ENCODE results near the gene ADGRG3. TPM values are rescaled to one million over a fixed set of nuclear protein-coding genes. Genes with fewer than 3 reads are reported as not detected.

Gene ADGRG3
- total and polyA plus RNA-seq, 2 donors (not counting 1 experiment from before 2014, with no cell fraction given): not detected

DNA sequence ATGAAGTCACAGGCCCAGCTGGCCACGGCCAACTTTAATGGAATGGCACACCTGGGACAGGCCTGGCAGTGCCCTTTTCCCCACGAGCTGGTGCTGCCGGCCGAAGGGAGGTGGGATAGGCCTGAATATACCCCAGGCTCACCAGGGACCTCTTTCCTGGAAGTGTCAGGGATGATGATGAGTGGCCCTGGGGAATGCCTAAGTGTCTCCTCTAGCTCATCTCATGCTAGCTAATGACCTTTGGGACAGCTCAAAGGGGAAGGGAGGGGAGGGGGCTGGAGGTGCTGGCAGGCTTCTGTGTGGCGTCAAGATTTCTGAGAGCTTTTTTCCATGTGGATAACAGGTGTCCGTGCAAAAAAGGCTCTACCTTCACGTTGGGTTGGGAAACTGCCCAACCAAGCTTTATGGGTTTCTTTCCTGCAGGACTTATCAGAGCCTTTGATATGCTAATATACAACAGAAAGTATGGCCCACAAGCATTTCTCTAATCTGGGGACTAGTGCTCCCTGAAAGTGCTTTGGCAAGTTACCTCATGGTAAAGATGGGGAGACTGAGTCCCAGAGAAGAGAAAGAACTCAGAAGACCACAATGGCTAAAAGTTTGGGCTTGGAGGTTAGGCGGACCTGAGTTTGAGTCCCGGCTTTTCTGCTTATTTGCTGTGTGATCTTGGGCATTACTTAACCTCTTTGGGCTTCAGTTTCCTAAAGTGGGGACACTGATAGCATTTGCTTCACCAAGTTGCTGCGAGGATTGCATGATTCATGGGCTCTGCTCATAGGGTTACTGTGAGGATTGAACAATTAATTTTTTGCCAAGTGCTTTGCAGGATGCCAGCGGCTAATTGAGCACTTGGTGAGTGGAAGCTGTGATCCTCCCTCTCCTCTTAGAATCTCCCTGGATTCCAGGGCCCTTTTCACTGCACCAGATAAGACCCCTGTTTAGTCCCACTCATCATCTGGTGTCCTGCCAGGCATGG is 25.7 kb upstream of the ADGRG3 start:
- Histone ChIP-seq H3K27ac (ENCODE audit: low read length in 2 of 2) (no peak overlapping the region), H4K20me1 (ENCODE audit: control insufficient read depth, insufficient read depth, low read length, poor library complexity, severe bottlenecking) (no peaks in the 10 kb centered on the region), H2AFZ (ENCODE audit: insufficient read depth, low read depth, low read length, poor library complexity, severe bottlenecking) (no peak overlapping the region), H3K4me1 (ENCODE audit: control insufficient read depth in 2 of 2, insufficient read depth in 2 of 2, low read length in 2 of 2) (peaks cover 9 to 14% of the 10 kb centered on the region in 2 donors), H3K9me3 (ENCODE audit: control extremely low read depth in 1 of 3, control insufficient read depth in 2 of 3, insufficient read depth in 1 of 3, low read length in 2 of 3) (peaks cover 0 to 14% (median 0%) of the 10 kb centered on the region in 3 donors), H3K4me2 (replicated peaks; ENCODE audit: low read depth, low read length, poor library complexity, severe bottlenecking) (no peak overlapping the region), H3K9ac (ENCODE audit: low read length) (no peak overlapping the region), H3K79me2 (ENCODE audit: control insufficient read depth, insufficient read depth, low read length) (no peaks in the 10 kb centered on the region), H3K4me3 (ENCODE audit: control extremely low read depth in 1 of 5, extremely low read depth in 1 of 5, insufficient read depth in 1 of 5, low read depth in 2 of 5, low read length in 4 of 5) (no peak overlapping the region), H3K36me3 (replicated peaks in 1 of 2; ENCODE audit: control extremely low read depth in 1 of 2, control insufficient read depth in 1 of 2, extremely low read depth in 1 of 2, insufficient read depth in 2 of 2, low read length in 1 of 2) (no peaks in the 10 kb centered on the region), H3K27me3 (replicated peaks in 1 of 4; ENCODE audit: control extremely low read depth in 1 of 4, control insufficient read depth in 3 of 4, insufficient read depth in 4 of 4, low read length in 3 of 4) (peaks cover 0 to 9% (median 0%) of the 10 kb centered on the region in 4 experiments)
- H3K27ac Mint-ChIP-seq: no peak overlapping the region
- H3K4me3 Mint-ChIP-seq: no peak overlapping the region
- H3K27me3 Mint-ChIP-seq: peaks cover 8% of the 10 kb centered on the region
- H3K9me3 Mint-ChIP-seq (ENCODE audit: insufficient read depth): no peaks in the 10 kb centered on the region
- intact Hi-C loops (cut with micrococcal nuclease): no loop called here
- ChIA-PET POLR2A (no interaction called here), CTCF (no interaction called here)
- H3K4me1 Mint-ChIP-seq: peaks cover 15% of the 10 kb centered on the region
- TF ChIP-seq CTCF (IDR thresholded peaks at IDR 0.05) (no peak), EZH2 (IDR thresholded peaks at IDR 0.05; ENCODE audit: borderline replicate concordance, insufficient read depth, low read depth, low read length, poor library complexity, severe bottlenecking) (no peak)
- 83% methylated on average over 10 of the region's 11 CpGs for WGBS (ENCODE audit: insufficient coverage)
- ATAC-seq (ENCODE audit: low read depth) (no peak), DNase-seq (no peak)
